Hepatocyte (in vitro differentiated cells): ENCODE data around the gene SPATS1. TPM values are rescaled to one million over a fixed set of nuclear protein-coding genes. Genes with fewer than 3 reads are reported as not detected.
A peak's percentile ranks its signal among the peaks of the same experiment; 100 is the strongest.

ENCODE experiments used
- DNase-seq: peaks from one replicate; pipeline ENCODE4 v3.0.0-alpha.2; 2016; ENCODE audit warnings: low spot score
- H2AFZ ChIP-seq: fragments of 200-600 bp; sonication (generic); 2 replicates; pipeline ENCODE4 v1.6.0; 2016; ENCODE audit warnings: antibody characterized with exemption, mild to moderate bottlenecking
- H3K27ac ChIP-seq: fragments of 200-600 bp; sonication (generic); 2 replicates; pipeline ENCODE4 v1.5.1; 2016; ENCODE audit warnings: mild to moderate bottlenecking
- H3K27me3 ChIP-seq: fragments of 200-600 bp; sonication (generic); 2 replicates; pipeline ENCODE4 v1.6.1; 2016
- H3K36me3 ChIP-seq: fragments of 200-600 bp; sonication (generic); replicated peaks from 2 replicates; pipeline ENCODE4 v1.5.1; 2016; ENCODE audit warnings: low read depth; ENCODE audit not compliant: insufficient read depth
- H3K4me1 ChIP-seq: fragments of 200-600 bp; sonication (generic); 2 replicates; pipeline ENCODE4 v1.5.1; 2016; ENCODE audit warnings: mild to moderate bottlenecking, moderate library complexity; ENCODE audit not compliant: insufficient read depth
- H3K4me2 ChIP-seq: fragments of 200-600 bp; sonication (generic); 2 replicates; pipeline ENCODE4 v1.6.0; 2016
- H3K4me3 ChIP-seq: fragments of 200-600 bp; sonication (generic); 2 replicates; pipeline ENCODE4 v1.5.1; 2016; ENCODE audit warnings: mild to moderate bottlenecking
- H3K79me2 ChIP-seq: fragments of 200-600 bp; sonication (generic); 2 replicates; pipeline ENCODE4 v1.6.0; 2017; ENCODE audit warnings: mild to moderate bottlenecking
- H3K9me2 ChIP-seq: fragments of 200-600 bp; sonication (generic); replicated peaks from 2 replicates; pipeline ENCODE4 v1.6.0; 2017; ENCODE audit warnings: mild to moderate bottlenecking; ENCODE audit not compliant: insufficient read depth
- H3K9me3 ChIP-seq: fragments of 200-600 bp; sonication (generic); 2 replicates; pipeline ENCODE4 v1.5.1; 2016; ENCODE audit warnings: low read depth, mild to moderate bottlenecking
- H4K20me1 ChIP-seq: fragments of 200-600 bp; sonication (generic); 2 replicates; pipeline ENCODE4 v1.6.0; 2016; ENCODE audit warnings: mild to moderate bottlenecking; ENCODE audit not compliant: insufficient read depth, poor library complexity, severe bottlenecking
- EZH2 ChIP-seq: fragments of 200-600 bp; sonication (generic); IDR thresholded peaks from 2 replicates; pipeline ENCODE4 v1.6.1; 2016; ENCODE audit warnings: antibody characterized with exemption, mild to moderate bottlenecking, borderline replicate concordance
- EZH2phosphoT487 ChIP-seq: fragments of 200-600 bp; sonication (generic); IDR thresholded peaks from one replicate; pipeline ENCODE4 v1.6.1; 2018; ENCODE audit warnings: antibody characterized with exemption, mild to moderate bottlenecking, low read depth, moderate library complexity; ENCODE audit not compliant: unreplicated experiment, severe bottlenecking
- WGBS: methylation state at CpG from one replicate; pipeline ENCODE4 v1.1.6; 2016; ENCODE audit warnings: low lambda C conversion rate; ENCODE audit errors: missing lambda C conversion rate; 5-methylcytosine and 5-hydroxymethylcytosine counted together
- polyA plus RNA-seq: library from polyadenylated mRNA; unstranded; fragments of >200 nt; fragmentation: Nextera tagmentation; extraction: Ambion mirVana; gene quantifications from 2 replicates; pipeline ENCODE4 v1.2.1, GENCODE V29; 2016
- total RNA-seq: library from RNA; depleted of rRNA; stranded (reverse); fragments of >200 nt; gene quantifications from 2 replicates; pipeline ENCODE4 v1.2.3, GENCODE V29; 2014
- TF ChIP-seq, protein P1 (sequence below): fragments of 200-600 bp; sonication (generic); IDR thresholded peaks from 2 replicates; pipeline ENCODE4 v1.5.1; 2016; ENCODE audit warnings: antibody characterized with exemption, mild to moderate bottlenecking; ENCODE audit not compliant: poor library complexity

Gene SPATS1
- total and polyA plus RNA-seq, 2 experiments from 2014 or later: not detected

DNA sequence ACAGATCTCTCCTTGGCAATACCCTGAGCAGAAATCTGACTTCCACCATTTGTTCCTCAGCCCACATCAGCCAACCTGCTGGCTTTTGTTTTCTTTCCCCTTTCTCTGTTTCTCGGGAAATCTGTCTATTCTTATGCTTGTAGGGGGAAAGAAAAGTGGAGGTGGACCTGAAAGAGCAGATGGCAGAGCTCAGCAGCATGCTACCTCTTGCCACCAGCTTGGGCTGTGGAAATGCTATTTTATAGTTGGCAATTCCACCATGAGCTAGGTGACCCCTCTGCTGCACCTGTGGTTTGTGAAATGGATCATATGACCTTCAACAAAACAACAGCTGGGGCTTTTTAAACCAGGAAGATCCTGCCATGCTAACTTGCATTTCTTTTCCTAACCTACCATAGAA is 6.8 kb upstream of the SPATS1 start:
- Histone ChIP-seq H3K79me2 (no peaks in the 10 kb centered on the region), H3K27me3 (peaks cover 8% of the 10 kb centered on the region), H2AFZ (no peak overlapping the region), H3K4me1 (no peaks in the 10 kb centered on the region), H3K9me2 (no peaks in the 10 kb centered on the region), H3K36me3 (no peaks in the 10 kb centered on the region), H3K4me3 (no peak overlapping the region), H3K27ac (no peak overlapping the region), H4K20me1 (no peaks in the 10 kb centered on the region), H3K9me3 (no peaks in the 10 kb centered on the region), H3K4me2 (no peak overlapping the region)
- WGBS: 71% methylated on average over 1 of the region's 1 CpG
- no peak for TF ChIP-seq EZH2
- TF ChIP-seq, protein P1, sequence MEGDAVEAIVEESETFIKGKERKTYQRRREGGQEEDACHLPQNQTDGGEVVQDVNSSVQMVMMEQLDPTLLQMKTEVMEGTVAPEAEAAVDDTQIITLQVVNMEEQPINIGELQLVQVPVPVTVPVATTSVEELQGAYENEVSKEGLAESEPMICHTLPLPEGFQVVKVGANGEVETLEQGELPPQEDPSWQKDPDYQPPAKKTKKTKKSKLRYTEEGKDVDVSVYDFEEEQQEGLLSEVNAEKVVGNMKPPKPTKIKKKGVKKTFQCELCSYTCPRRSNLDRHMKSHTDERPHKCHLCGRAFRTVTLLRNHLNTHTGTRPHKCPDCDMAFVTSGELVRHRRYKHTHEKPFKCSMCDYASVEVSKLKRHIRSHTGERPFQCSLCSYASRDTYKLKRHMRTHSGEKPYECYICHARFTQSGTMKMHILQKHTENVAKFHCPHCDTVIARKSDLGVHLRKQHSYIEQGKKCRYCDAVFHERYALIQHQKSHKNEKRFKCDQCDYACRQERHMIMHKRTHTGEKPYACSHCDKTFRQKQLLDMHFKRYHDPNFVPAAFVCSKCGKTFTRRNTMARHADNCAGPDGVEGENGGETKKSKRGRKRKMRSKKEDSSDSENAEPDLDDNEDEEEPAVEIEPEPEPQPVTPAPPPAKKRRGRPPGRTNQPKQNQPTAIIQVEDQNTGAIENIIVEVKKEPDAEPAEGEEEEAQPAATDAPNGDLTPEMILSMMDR: no peak
- no peak for TF ChIP-seq EZH2phosphoT487
- no peak for DNase-seq

GRCh38 chr6:44338228-44339122 is 4.0 kb upstream of the SPATS1 start:
- no peaks in the 10 kb centered on the region for H3K9me3 ChIP-seq

GRCh38 chr6:44339301-44339700 is 3.1 kb upstream of the SPATS1 start:
- Histone ChIP-seq H3K4me2 (no peak overlapping the region), H3K79me2 (no peaks in the 10 kb centered on the region), H3K9me2 (no peaks in the 10 kb centered on the region), H3K36me3 (no peaks in the 10 kb centered on the region), H3K27ac (no peak overlapping the region), H3K4me1 (no peaks in the 10 kb centered on the region), H2AFZ (no peak overlapping the region), H3K9me3 (no peaks in the 10 kb centered on the region), H3K4me3 (no peak overlapping the region), H4K20me1 (no peaks in the 10 kb centered on the region), H3K27me3 (peaks cover 39% of the 10 kb centered on the region)
- DNase-seq: no peak
- 82% methylated on average over 5 of the region's 5 CpGs for WGBS
- TF ChIP-seq EZH2 (no peak), EZH2phosphoT487 (no peak)
- TF ChIP-seq, protein P1: no peak

More at GRCh38 chr6:44338228-44339122, 4.0 kb upstream of the SPATS1 start:
- peak; percentile 83 for DNase-seq
- Histone ChIP-seq H4K20me1 (no peaks in the 10 kb centered on the region), H3K4me1 (no peaks in the 10 kb centered on the region), H3K27me3 (peaks cover 31% of the 10 kb centered on the region), H3K79me2 (no peaks in the 10 kb centered on the region), H3K9me2 (no peaks in the 10 kb centered on the region), H2AFZ (no peak overlapping the region), H3K36me3 (no peaks in the 10 kb centered on the region), H3K4me3 (no peak overlapping the region), H3K27ac (no peak overlapping the region), H3K4me2 (no peak overlapping the region)
- TF ChIP-seq, protein P1: peak; percentile 82
- TF ChIP-seq EZH2phosphoT487 (no peak), EZH2 (no peak)
- WGBS: 6% methylated on average over 11 of the region's 11 CpGs
